ENCODE data around the gene ARSB.

- no peak for TF ChIP-seq POLR2A (IDR thresholded peaks at IDR 0.05)
- no peak for TF ChIP-seq CTCF (IDR thresholded peaks at IDR 0.05)
These were observed 227.6 kb downstream of the ARSB start for GRCh38 chr5:78757269-78758053.

Measured in upper lobe of left lung (tissue), 4 donors.